B cell (primary cell): ENCODE data around the gene OSR1. TPM values are rescaled to one million over a fixed set of nuclear protein-coding genes. Genes with fewer than 3 reads are reported as not detected.

ENCODE experiments used
- ATAC-seq: fragments of 200-7000 bp; cut with Tn5 transposase; one replicate; pipeline ENCODE4 v1.10.0; 2021; ENCODE audit warnings: low read depth, mild to moderate bottlenecking, moderate number of reproducible peaks, moderate library complexity
- CTCF ChIA-PET: fragments of 350-600 bp; sonication (Branson Sonifier 250); formaldehyde crosslinking; loops from one replicate; lab custom pipeline; 2021; ENCODE audit warnings: antibody characterized with exemption, inconsistent platforms; lab: Charles Lee
- POLR2A ChIA-PET: fragments of 350-600 bp; sonication (Branson Sonifier 250); formaldehyde crosslinking; loops from one replicate; lab custom pipeline; 2021; ENCODE audit warnings: antibody characterized with exemption; lab: Charles Lee
- DNase-seq: peaks from one replicate; pipeline ENCODE4 v3.0.0; 2013
- H2AFZ ChIP-seq: 2 replicates; pipeline ENCODE4 v1.6.1; 2012; ENCODE audit warnings: mild to moderate bottlenecking, low read depth, low read length; ENCODE audit not compliant: insufficient read depth, poor library complexity, severe bottlenecking
- H3K27ac ChIP-seq, 2 donors: 1 replicate in 1 of 2; 2 replicates in 1 of 2; pipeline ENCODE4 v1.5.1; 2012 to 2013; ENCODE audit warnings: low read length in 2 of 2, mild to moderate bottlenecking in 2 of 2, moderate library complexity in 1 of 2
- H3K27me3 ChIP-seq, 4 experiments: fragments of 200-600 bp in 1 of 4; sonication (generic) in 1 of 4; replicated peaks in 1 of 4; 1 replicate in 2 of 4; 2 replicates in 2 of 4; pipeline versions ENCODE4 v1.6.1 to v1.7.0; 2013 to 2016; ENCODE audit warnings: low read length in 3 of 4, mild to moderate bottlenecking in 2 of 4, mixed read lengths in 1 of 4, moderate library complexity in 1 of 4; ENCODE audit not compliant: insufficient read depth in 4 of 4, control insufficient read depth in 3 of 4; ENCODE audit errors: control extremely low read depth in 1 of 4
- H3K36me3 ChIP-seq, 2 experiments: replicated peaks in 1 of 2; 1 replicate in 1 of 2; 2 replicates in 1 of 2; pipeline versions ENCODE4 v1.6.1 to v1.7.1; 2013; ENCODE audit warnings: low read length in 1 of 2; ENCODE audit not compliant: insufficient read depth in 2 of 2, control insufficient read depth in 1 of 2; ENCODE audit errors: control extremely low read depth in 1 of 2, extremely low read depth in 1 of 2
- H3K4me1 ChIP-seq, 2 donors: fragments of 200-600 bp in 1 of 2; sonication (generic) in 1 of 2; 1 replicate in 1 of 2; 2 replicates in 1 of 2; pipeline versions ENCODE4 v1.5.1 to v1.6.1; 2013 to 2017; ENCODE audit warnings: low read length in 2 of 2; ENCODE audit not compliant: control insufficient read depth in 2 of 2, insufficient read depth in 2 of 2
- H3K4me2 ChIP-seq: replicated peaks from 2 replicates; pipeline ENCODE3; 2012; ENCODE audit warnings: mild to moderate bottlenecking, low read depth, low read length; ENCODE audit not compliant: poor library complexity, severe bottlenecking
- H3K4me3 ChIP-seq, 5 experiments: fragments of 200-600 bp in 1 of 5; sonication (generic) in 1 of 5; 1 replicate in 3 of 5; 2 replicates in 2 of 5; pipeline versions ENCODE4 v1.5.1 to v1.7.0; 2011 to 2016; ENCODE audit warnings: low read length in 4 of 5, mild to moderate bottlenecking in 4 of 5, low read depth in 2 of 5, control low read depth in 1 of 5, moderate library complexity in 1 of 5; ENCODE audit not compliant: insufficient read depth in 1 of 5; ENCODE audit errors: control extremely low read depth in 1 of 5, extremely low read depth in 1 of 5
- H3K79me2 ChIP-seq: fragments of 200-600 bp; sonication (generic); one replicate; pipeline ENCODE4 v1.6.0; 2016; ENCODE audit warnings: low read length; ENCODE audit not compliant: control insufficient read depth, insufficient read depth
- H3K9ac ChIP-seq: fragments of 200-600 bp; sonication (generic); 2 replicates; pipeline ENCODE4 v1.6.1; 2017; ENCODE audit warnings: mild to moderate bottlenecking, low read length, moderate library complexity
- H3K9me3 ChIP-seq, 3 donors: one replicate each; pipeline versions ENCODE4 v1.6.1 to v1.7.1; 2013; ENCODE audit warnings: low read length in 2 of 3; ENCODE audit not compliant: control insufficient read depth in 2 of 3, insufficient read depth in 1 of 3; ENCODE audit errors: control extremely low read depth in 1 of 3
- H4K20me1 ChIP-seq: 2 replicates; pipeline ENCODE4 v1.6.0; 2012; ENCODE audit warnings: mild to moderate bottlenecking, low read length; ENCODE audit not compliant: insufficient read depth, control insufficient read depth, poor library complexity, severe bottlenecking
- H3K27ac Mint-ChIP-seq: one replicate; pipeline ENCODE4 v1.8.0; 2021; ENCODE audit warnings: mixed read lengths
- H3K27me3 Mint-ChIP-seq: one replicate; pipeline ENCODE4 v1.8.0; 2021; ENCODE audit warnings: mixed read lengths
- H3K4me1 Mint-ChIP-seq: one replicate; pipeline ENCODE4 v1.8.0; 2021; ENCODE audit warnings: mixed read lengths
- H3K4me3 Mint-ChIP-seq: one replicate; pipeline ENCODE4 v1.8.0; 2021; ENCODE audit warnings: mixed read lengths
- H3K9me3 Mint-ChIP-seq: one replicate; pipeline ENCODE4 v1.8.0; 2022; ENCODE audit warnings: mixed read lengths; ENCODE audit not compliant: insufficient read depth
- EZH2 ChIP-seq: IDR thresholded peaks from 2 replicates; pipeline ENCODE4 v1.6.1; 2012; ENCODE audit warnings: borderline replicate concordance, low read depth, mild to moderate bottlenecking, moderate library complexity, low read length; ENCODE audit not compliant: insufficient read depth, poor library complexity, severe bottlenecking
- WGBS: methylation state at CpG from one replicate; pipeline ENCODE4 v1.1.5; 2013; ENCODE audit warnings: missing lambda C conversion rate; ENCODE audit not compliant: insufficient coverage; 5-methylcytosine and 5-hydroxymethylcytosine counted together
- intact Hi-C: fragments of 100-400 bp; cut with micrococcal nuclease; formaldehyde crosslinking; loops from one replicate; pipeline ENCODE4 v1.10.0; 2022
- polyA plus RNA-seq: library from polyadenylated mRNA; depleted of rRNA; stranded (reverse); fragments of >200 nt; gene quantifications from 2 replicates; pipeline ENCODE4 v1.2.3, GENCODE V29; 2012
- total RNA-seq, 2 donors: library from RNA; stranded (reverse); fragments of 120-200 nt in 1 of 2; gene quantifications; 1 replicate in 1 of 2; 2 replicates in 1 of 2; pipeline versions ENCODE4 v1.2.3 to v1.2.4, GENCODE V29; 2013 to 2022
- TF ChIP-seq, protein P1 (sequence below): fragments of 200-600 bp; IDR thresholded peaks from one replicate; pipeline ENCODE4 v1.8.0; 2022; ENCODE audit warnings: antibody characterized with exemption, mild to moderate bottlenecking

Gene OSR1
- total and polyA plus RNA-seq, 2 donors (not counting 1 experiment from before 2014, with no cell fraction given) = not detected

DNA sequence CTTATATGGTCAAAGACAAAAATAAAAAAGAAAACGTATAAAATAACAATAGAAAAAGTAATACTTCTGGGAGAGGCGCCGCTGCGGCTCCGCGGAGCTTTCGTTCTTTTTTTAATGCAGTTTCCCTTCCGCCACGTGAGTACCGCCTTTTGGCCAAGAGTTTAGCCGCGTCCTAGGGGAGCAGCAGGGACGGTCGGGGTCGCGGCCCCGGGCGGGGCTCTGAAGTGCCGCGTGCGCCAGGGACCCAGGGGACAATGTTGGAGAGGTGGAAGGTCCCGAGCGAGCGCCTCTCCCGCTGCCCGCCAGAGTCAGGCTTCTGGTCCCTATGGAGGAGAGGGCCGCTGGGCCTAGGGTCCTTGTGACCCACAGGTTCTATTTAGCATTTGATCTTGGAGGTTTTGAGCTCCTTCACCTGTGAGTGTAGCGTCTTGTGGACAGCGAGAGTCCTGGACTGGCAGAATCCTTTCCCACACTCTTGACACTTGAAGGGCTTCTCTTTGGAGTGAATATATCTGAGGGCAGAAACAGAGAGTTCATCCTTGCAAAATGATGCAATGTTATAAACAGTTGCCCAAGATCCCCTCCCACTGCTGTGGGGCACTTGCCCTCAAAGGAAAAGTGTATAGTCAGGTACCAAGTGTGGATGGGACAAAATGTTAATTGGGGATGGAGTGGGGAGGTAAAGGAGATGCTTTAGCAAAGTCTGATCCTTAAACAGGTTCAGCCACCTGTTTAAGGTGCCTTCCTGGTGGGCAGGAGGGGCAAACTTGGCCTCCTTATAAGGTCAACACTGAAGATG is 6.3 kb downstream of the OSR1 start:
- Mint-ChIP-seq H3K27ac (no peak overlapping the region), H3K4me1 (peaks cover 35% of the 10 kb centered on the region), H3K9me3 (no peaks in the 10 kb centered on the region), H3K4me3 (peak overlapping the region; percentile 48), H3K27me3 (peaks cover 69% of the 10 kb centered on the region)
- Histone ChIP-seq H3K27ac (no peak overlapping the region), H3K27me3 (peaks cover 0 to 89% (median 72%) of the 10 kb centered on the region in 4 experiments), H3K4me1 (peaks cover 54 to 59% of the 10 kb centered on the region in 2 donors), H3K4me3 (peak overlapping the region in 2 of 5 experiments; percentile 21 to 27), H3K9ac (no peak overlapping the region), H3K36me3 (no peaks in the 10 kb centered on the region), H3K4me2 (peak overlapping the region; percentile 67), H4K20me1 (no peaks in the 10 kb centered on the region), H2AFZ (peak overlapping the region; percentile 40), H3K79me2 (peaks cover under 1% of the 10 kb centered on the region), H3K9me3 (peaks cover 0 to 82% (median 5%) of the 10 kb centered on the region in 3 donors)
- TF ChIP-seq EZH2 = peak; percentile 71
- TF ChIP-seq, protein P1, sequence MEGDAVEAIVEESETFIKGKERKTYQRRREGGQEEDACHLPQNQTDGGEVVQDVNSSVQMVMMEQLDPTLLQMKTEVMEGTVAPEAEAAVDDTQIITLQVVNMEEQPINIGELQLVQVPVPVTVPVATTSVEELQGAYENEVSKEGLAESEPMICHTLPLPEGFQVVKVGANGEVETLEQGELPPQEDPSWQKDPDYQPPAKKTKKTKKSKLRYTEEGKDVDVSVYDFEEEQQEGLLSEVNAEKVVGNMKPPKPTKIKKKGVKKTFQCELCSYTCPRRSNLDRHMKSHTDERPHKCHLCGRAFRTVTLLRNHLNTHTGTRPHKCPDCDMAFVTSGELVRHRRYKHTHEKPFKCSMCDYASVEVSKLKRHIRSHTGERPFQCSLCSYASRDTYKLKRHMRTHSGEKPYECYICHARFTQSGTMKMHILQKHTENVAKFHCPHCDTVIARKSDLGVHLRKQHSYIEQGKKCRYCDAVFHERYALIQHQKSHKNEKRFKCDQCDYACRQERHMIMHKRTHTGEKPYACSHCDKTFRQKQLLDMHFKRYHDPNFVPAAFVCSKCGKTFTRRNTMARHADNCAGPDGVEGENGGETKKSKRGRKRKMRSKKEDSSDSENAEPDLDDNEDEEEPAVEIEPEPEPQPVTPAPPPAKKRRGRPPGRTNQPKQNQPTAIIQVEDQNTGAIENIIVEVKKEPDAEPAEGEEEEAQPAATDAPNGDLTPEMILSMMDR = no peak
- CTCF ChIA-PET = interaction anchor here (2.3 kb wide), 1 partner anchor 8 kb away, joined by 11 read pairs; no protein-coding TSS in a partner anchor
- POLR2A ChIA-PET = no interaction called here
- ATAC-seq (no peak), DNase-seq (peak; percentile 60)
- 9% methylated on average over 25 of the region's 29 CpGs for WGBS
- intact Hi-C loops = no loop called here

DNA sequence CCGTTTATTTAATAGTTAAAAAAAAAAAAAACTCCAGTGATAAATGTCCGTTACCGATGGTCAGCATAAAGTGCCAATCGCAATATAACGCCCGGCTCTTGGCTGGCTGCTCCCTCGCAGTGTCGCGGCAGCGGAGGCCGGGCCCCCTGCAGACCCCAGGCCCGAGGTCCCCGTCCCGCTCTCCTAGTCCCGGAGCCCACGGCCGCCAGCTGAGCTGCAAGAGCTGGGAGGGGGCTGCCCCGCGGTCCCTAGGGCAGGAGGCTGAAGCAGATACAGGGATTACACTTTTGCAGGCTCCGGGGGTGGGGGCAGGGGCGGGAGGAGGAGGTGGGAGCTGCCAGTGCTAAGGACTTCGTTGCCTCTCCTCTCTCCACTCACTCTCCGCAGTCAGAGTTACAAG is 6.9 kb downstream of the OSR1 start:
- peak overlapping the region; percentile 67 for H3K4me2 ChIP-seq
- intact Hi-C loops = no loop called here
- ChIA-PET CTCF (interaction anchor here (2.3 kb wide), 1 partner anchor 9 kb away, joined by 11 read pairs; no protein-coding TSS in a partner anchor), POLR2A (no interaction called here)
- peaks cover 0 to 83% (median 66%) of the 10 kb centered on the region in 4 experiments for H3K27me3 ChIP-seq
- H3K4me3 ChIP-seq = peak overlapping the region in 2 of 5 experiments; percentile 21 to 27
- no peak for TF ChIP-seq EZH2
- TF ChIP-seq, protein P1 = no peak
- ATAC-seq (no peak), DNase-seq (no peak)
- Mint-ChIP-seq H3K27ac (no peak overlapping the region), H3K27me3 (peaks cover 63% of the 10 kb centered on the region), H3K4me3 (peak overlapping the region; percentile 48), H3K9me3 (no peaks in the 10 kb centered on the region), H3K4me1 (peaks cover 33% of the 10 kb centered on the region)
- peaks cover 53 to 57% of the 10 kb centered on the region in 2 donors for H3K4me1 ChIP-seq
- H3K36me3 ChIP-seq = no peaks in the 10 kb centered on the region
- 15% methylated on average over 18 of the region's 23 CpGs for WGBS
- no peak overlapping the region for H3K27ac ChIP-seq
- no peaks in the 10 kb centered on the region for H4K20me1 ChIP-seq
- H3K9me3 ChIP-seq = peaks cover 0 to 76% (median 0%) of the 10 kb centered on the region in 3 donors
- H3K79me2 ChIP-seq = peaks cover 6% of the 10 kb centered on the region
- no peak overlapping the region for H3K9ac ChIP-seq
- peak overlapping the region; percentile 40 for H2AFZ ChIP-seq
